GM19023 (cell line): ENCODE results near the gene DENND6A.

Experiments used
- ATAC-seq: cut with Tn5 transposase; IDR thresholded peaks from one replicate; pipeline ENCODE4 v1.9.1; 2021; ENCODE audit warnings: mild to moderate bottlenecking, moderate library complexity; ENCODE audit not compliant: unreplicated experiment

DENND6A gene

GRCh38 chr3:57582474-57583168 lies 110.3 kb downstream of the DENND6A start:
- ATAC-seq, result no peak

- no peak for ATAC-seq
Observed at GRCh38 chr3:57577801-57578200, 115.1 kb downstream of the DENND6A start.

DNA sequence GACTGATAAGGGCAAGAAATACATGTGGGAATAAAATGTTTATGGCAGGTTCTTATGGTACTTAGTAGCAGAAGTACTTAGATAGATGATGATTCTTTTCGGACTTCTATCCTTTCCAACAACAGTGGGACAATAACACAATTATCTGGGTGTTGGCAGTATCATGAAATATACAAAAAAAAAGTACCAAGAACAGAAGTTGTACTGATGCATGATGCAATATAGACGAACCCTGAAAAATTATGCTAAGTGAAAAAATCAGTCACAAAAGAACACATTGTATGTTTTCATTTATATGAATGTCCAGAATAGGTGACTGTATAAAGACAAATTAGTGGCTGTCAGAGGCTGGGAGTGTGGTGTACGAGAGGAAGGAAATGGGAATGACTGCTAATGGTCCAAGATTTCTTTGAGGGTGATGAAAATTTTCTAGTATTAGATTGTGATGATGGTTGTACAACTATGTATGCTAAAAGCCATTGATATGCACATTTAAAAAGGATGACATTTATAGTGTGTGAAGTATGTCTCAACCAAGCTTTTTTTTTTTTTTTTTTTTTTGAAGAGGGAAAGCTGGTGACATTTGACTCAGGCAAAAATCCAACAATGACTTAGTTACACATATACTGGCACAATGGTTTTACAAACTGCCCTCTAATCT lies 116.8 kb downstream of the DENND6A start:
- ATAC-seq, result no peak
